BJ (cell line): Measurements from ENCODE around the gene CELF2. TPM values are rescaled to one million over a fixed set of nuclear protein-coding genes. Genes with fewer than 3 reads are reported as not detected.

Experiments
- CTCF ChIA-PET: fragments of 350-600 bp; formaldehyde crosslinking; extraction: SDS; loops from one replicate; lab custom pipeline; 2021; ENCODE audit warnings: antibody characterized with exemption, inconsistent platforms; lab: Yijun Ruan, JAX
- POLR2A ChIA-PET: fragments of 300-600 bp; sonication (Branson Sonifier 250); formaldehyde crosslinking; extraction: SDS; loops from one replicate; lab custom pipeline; 2021; ENCODE audit warnings: antibody characterized with exemption; lab: Charles Lee
- DNase-seq: peaks from one replicate; pipeline ENCODE4 v3.0.0-alpha.2; 2011; ENCODE audit warnings: low read depth
- H3K27me3 ChIP-seq: 2 replicates; pipeline ENCODE4 v1.6.0; 2011; ENCODE audit warnings: low read length; ENCODE audit not compliant: control insufficient read depth, insufficient read depth
- H3K36me3 ChIP-seq: 2 replicates; pipeline ENCODE4 v1.5.1; 2011; ENCODE audit warnings: low read length; ENCODE audit not compliant: control insufficient read depth, insufficient read depth
- H3K4me3 ChIP-seq: 2 replicates; pipeline ENCODE4 v1.5.1; 2011; ENCODE audit warnings: low read depth, mild to moderate bottlenecking, control low read depth, low read length
- CTCF ChIP-seq: IDR thresholded peaks from 2 replicates; pipeline ENCODE4 v1.5.1; 2011; ENCODE audit warnings: low read depth, mild to moderate bottlenecking, control low read depth, inconsistent platforms, low read length, moderate library complexity; ENCODE audit not compliant: insufficient read depth
- polyA plus RNA-seq: library from polyadenylated mRNA; depleted of rRNA; stranded (reverse); fragments of >200 nt; gene quantifications from 2 replicates; pipeline ENCODE4 v1.2.3, GENCODE V29; 2011

Gene CELF2
- polyA plus RNA-seq, 1 experiment: 8.8 TPM

- ChIA-PET CTCF (no interaction called here), POLR2A (no interaction called here)
- H3K27me3 ChIP-seq: no peaks in the 10 kb centered on the region
- no peak for DNase-seq
- H3K36me3 ChIP-seq: no peaks in the 10 kb centered on the region
- TF ChIP-seq CTCF: no peak
- no peak overlapping the region for H3K4me3 ChIP-seq
Observed at GRCh38 chr10:11208908-11209829, 191.5 kb downstream of the CELF2 start.

- POLR2A ChIA-PET: no interaction called here
- no peaks in the 10 kb centered on the region for H3K27me3 ChIP-seq
- no peak for TF ChIP-seq CTCF
- CTCF ChIA-PET: no interaction called here
- no peak for DNase-seq
- no peak overlapping the region for H3K4me3 ChIP-seq
- no peaks in the 10 kb centered on the region for H3K36me3 ChIP-seq
Observed at GRCh38 chr10:11209830-11210181, 192.1 kb downstream of the CELF2 start.

- no peak overlapping the region for H3K4me3 ChIP-seq
- DNase-seq: no peak
- ChIA-PET POLR2A (no interaction called here), CTCF (interaction anchor here (1.2 kb wide), 1 partner anchor 10 kb away, joined by 3 read pairs; no protein-coding TSS in a partner anchor)
- no peak for TF ChIP-seq CTCF
- H3K27me3 ChIP-seq: no peaks in the 10 kb centered on the region
- H3K36me3 ChIP-seq: no peaks in the 10 kb centered on the region
Observed at GRCh38 chr10:11210211-11210922, 192.7 kb downstream of the CELF2 start.

GRCh38 chr10:11212288-11213085, 194.8 kb downstream of the CELF2 start:
- H3K27me3 ChIP-seq: no peaks in the 10 kb centered on the region
- CTCF ChIA-PET: no interaction called here
- no peak for TF ChIP-seq CTCF
- POLR2A ChIA-PET: no interaction called here
- no peak for DNase-seq
- no peak overlapping the region for H3K4me3 ChIP-seq
- no peaks in the 10 kb centered on the region for H3K36me3 ChIP-seq

GRCh38 chr10:11213137-11213536, 195.5 kb downstream of the CELF2 start:
- H3K36me3 ChIP-seq: no peaks in the 10 kb centered on the region
- no peak for DNase-seq
- CTCF ChIA-PET: no interaction called here
- H3K27me3 ChIP-seq: no peaks in the 10 kb centered on the region
- no peak overlapping the region for H3K4me3 ChIP-seq
- POLR2A ChIA-PET: no interaction called here
- TF ChIP-seq CTCF: no peak
